ENCODE data around the gene AFF4. TPM values are rescaled to one million over a fixed set of nuclear protein-coding genes. Genes with fewer than 3 reads are reported as not detected.

Gene AFF4
- total and polyA plus RNA-seq, 9 of the 15 experiments (the other 6 are each of a cell fraction or from before 2014, with no cell fraction given) = 1.7 to 25.8 (median 17.9) TPM

DNA sequence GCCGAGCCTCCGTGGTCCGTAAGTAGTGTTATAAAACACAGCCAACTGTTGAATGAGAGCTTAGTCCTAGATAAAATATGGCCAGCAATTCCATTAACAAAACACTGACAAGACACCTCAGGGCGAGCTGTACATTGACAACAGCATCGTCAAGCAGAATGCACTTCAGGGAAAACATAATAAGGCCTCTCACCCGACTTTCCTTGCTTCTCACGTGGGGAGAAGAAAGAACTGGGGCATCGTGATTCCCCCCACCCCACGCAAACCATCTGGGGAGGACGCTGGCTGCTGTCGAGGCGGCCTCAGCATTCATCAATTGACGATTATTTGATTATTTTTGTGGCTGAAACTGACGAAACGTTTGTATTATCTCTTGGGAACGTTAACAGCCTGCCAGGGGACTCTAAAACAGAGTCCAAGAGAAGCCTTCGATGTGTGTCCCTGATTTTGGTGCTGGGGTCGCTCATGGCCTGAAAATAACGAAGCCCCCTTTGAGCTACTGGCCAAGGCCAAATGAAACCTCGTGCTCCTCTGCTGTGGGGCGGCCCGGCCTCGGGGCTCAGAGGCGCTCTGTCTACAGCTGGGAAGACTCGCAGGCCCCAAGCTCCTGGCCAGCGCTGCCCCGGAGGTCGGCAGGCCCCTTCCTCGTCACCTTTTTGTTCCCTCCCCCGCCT is 97.6 kb downstream of the AFF4 start (continued):
- TF ChIP-seq, protein P1, sequence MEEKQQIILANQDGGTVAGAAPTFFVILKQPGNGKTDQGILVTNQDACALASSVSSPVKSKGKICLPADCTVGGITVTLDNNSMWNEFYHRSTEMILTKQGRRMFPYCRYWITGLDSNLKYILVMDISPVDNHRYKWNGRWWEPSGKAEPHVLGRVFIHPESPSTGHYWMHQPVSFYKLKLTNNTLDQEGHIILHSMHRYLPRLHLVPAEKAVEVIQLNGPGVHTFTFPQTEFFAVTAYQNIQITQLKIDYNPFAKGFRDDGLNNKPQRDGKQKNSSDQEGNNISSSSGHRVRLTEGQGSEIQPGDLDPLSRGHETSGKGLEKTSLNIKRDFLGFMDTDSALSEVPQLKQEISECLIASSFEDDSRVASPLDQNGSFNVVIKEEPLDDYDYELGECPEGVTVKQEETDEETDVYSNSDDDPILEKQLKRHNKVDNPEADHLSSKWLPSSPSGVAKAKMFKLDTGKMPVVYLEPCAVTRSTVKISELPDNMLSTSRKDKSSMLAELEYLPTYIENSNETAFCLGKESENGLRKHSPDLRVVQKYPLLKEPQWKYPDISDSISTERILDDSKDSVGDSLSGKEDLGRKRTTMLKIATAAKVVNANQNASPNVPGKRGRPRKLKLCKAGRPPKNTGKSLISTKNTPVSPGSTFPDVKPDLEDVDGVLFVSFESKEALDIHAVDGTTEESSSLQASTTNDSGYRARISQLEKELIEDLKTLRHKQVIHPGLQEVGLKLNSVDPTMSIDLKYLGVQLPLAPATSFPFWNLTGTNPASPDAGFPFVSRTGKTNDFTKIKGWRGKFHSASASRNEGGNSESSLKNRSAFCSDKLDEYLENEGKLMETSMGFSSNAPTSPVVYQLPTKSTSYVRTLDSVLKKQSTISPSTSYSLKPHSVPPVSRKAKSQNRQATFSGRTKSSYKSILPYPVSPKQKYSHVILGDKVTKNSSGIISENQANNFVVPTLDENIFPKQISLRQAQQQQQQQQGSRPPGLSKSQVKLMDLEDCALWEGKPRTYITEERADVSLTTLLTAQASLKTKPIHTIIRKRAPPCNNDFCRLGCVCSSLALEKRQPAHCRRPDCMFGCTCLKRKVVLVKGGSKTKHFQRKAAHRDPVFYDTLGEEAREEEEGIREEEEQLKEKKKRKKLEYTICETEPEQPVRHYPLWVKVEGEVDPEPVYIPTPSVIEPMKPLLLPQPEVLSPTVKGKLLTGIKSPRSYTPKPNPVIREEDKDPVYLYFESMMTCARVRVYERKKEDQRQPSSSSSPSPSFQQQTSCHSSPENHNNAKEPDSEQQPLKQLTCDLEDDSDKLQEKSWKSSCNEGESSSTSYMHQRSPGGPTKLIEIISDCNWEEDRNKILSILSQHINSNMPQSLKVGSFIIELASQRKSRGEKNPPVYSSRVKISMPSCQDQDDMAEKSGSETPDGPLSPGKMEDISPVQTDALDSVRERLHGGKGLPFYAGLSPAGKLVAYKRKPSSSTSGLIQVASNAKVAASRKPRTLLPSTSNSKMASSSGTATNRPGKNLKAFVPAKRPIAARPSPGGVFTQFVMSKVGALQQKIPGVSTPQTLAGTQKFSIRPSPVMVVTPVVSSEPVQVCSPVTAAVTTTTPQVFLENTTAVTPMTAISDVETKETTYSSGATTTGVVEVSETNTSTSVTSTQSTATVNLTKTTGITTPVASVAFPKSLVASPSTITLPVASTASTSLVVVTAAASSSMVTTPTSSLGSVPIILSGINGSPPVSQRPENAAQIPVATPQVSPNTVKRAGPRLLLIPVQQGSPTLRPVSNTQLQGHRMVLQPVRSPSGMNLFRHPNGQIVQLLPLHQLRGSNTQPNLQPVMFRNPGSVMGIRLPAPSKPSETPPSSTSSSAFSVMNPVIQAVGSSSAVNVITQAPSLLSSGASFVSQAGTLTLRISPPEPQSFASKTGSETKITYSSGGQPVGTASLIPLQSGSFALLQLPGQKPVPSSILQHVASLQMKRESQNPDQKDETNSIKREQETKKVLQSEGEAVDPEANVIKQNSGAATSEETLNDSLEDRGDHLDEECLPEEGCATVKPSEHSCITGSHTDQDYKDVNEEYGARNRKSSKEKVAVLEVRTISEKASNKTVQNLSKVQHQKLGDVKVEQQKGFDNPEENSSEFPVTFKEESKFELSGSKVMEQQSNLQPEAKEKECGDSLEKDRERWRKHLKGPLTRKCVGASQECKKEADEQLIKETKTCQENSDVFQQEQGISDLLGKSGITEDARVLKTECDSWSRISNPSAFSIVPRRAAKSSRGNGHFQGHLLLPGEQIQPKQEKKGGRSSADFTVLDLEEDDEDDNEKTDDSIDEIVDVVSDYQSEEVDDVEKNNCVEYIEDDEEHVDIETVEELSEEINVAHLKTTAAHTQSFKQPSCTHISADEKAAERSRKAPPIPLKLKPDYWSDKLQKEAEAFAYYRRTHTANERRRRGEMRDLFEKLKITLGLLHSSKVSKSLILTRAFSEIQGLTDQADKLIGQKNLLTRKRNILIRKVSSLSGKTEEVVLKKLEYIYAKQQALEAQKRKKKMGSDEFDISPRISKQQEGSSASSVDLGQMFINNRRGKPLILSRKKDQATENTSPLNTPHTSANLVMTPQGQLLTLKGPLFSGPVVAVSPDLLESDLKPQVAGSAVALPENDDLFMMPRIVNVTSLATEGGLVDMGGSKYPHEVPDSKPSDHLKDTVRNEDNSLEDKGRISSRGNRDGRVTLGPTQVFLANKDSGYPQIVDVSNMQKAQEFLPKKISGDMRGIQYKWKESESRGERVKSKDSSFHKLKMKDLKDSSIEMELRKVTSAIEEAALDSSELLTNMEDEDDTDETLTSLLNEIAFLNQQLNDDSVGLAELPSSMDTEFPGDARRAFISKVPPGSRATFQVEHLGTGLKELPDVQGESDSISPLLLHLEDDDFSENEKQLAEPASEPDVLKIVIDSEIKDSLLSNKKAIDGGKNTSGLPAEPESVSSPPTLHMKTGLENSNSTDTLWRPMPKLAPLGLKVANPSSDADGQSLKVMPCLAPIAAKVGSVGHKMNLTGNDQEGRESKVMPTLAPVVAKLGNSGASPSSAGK (IDR thresholded peaks at IDR 0.05) = peak; percentile 98
- TF ChIP-seq, protein P2, sequence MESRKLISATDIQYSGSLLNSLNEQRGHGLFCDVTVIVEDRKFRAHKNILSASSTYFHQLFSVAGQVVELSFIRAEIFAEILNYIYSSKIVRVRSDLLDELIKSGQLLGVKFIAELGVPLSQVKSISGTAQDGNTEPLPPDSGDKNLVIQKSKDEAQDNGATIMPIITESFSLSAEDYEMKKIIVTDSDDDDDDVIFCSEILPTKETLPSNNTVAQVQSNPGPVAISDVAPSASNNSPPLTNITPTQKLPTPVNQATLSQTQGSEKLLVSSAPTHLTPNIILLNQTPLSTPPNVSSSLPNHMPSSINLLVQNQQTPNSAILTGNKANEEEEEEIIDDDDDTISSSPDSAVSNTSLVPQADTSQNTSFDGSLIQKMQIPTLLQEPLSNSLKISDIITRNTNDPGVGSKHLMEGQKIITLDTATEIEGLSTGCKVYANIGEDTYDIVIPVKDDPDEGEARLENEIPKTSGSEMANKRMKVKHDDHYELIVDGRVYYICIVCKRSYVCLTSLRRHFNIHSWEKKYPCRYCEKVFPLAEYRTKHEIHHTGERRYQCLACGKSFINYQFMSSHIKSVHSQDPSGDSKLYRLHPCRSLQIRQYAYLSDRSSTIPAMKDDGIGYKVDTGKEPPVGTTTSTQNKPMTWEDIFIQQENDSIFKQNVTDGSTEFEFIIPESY (CRISPR knock-in tag; IDR thresholded peaks at IDR 0.05) = peak; percentile 55; the same call in 1 of the 2 replicates
- TF ChIP-seq TGIF2 (CRISPR knock-in tag; IDR thresholded peaks at IDR 0.05) (no peak), NFATC3 (IDR thresholded peaks at IDR 0.05) (no peak), ZNF24 (IDR thresholded peaks at IDR 0.05) (no peak), NELFE (IDR thresholded peaks at IDR 0.05; ENCODE audit: insufficient read depth, insufficient read length) (no peak), L3MBTL2 (IDR thresholded peaks at IDR 0.05) (peak; percentile 98)
- TF ChIP-seq, protein P3, sequence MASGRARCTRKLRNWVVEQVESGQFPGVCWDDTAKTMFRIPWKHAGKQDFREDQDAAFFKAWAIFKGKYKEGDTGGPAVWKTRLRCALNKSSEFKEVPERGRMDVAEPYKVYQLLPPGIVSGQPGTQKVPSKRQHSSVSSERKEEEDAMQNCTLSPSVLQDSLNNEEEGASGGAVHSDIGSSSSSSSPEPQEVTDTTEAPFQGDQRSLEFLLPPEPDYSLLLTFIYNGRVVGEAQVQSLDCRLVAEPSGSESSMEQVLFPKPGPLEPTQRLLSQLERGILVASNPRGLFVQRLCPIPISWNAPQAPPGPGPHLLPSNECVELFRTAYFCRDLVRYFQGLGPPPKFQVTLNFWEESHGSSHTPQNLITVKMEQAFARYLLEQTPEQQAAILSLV (tag; IDR thresholded peaks at IDR 0.05) = no peak
- TF ChIP-seq, protein P4, sequence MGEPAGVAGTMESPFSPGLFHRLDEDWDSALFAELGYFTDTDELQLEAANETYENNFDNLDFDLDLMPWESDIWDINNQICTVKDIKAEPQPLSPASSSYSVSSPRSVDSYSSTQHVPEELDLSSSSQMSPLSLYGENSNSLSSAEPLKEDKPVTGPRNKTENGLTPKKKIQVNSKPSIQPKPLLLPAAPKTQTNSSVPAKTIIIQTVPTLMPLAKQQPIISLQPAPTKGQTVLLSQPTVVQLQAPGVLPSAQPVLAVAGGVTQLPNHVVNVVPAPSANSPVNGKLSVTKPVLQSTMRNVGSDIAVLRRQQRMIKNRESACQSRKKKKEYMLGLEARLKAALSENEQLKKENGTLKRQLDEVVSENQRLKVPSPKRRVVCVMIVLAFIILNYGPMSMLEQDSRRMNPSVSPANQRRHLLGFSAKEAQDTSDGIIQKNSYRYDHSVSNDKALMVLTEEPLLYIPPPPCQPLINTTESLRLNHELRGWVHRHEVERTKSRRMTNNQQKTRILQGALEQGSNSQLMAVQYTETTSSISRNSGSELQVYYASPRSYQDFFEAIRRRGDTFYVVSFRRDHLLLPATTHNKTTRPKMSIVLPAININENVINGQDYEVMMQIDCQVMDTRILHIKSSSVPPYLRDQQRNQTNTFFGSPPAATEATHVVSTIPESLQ (CRISPR knock-in tag; IDR thresholded peaks at IDR 0.05) = no peak
- TF ChIP-seq, protein P5, sequence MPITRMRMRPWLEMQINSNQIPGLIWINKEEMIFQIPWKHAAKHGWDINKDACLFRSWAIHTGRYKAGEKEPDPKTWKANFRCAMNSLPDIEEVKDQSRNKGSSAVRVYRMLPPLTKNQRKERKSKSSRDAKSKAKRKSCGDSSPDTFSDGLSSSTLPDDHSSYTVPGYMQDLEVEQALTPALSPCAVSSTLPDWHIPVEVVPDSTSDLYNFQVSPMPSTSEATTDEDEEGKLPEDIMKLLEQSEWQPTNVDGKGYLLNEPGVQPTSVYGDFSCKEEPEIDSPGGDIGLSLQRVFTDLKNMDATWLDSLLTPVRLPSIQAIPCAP (CRISPR knock-in tag; IDR thresholded peaks at IDR 0.05; ENCODE audit: borderline replicate concordance) = no peak

Measured in K562 (cell line).